GM21529 (cell line): ENCODE results near the gene MTR.
"Not testable (repeated sequence)": the region's sequence is repeated elsewhere in the genome, so short reads cannot be mapped to it uniquely, and the experiment has no call there.

Experiments
- ATAC-seq: cut with Tn5 transposase; IDR thresholded peaks from one replicate; pipeline ENCODE4 v1.9.1; 2021; ENCODE audit not compliant: unreplicated experiment

MTR gene

DNA sequence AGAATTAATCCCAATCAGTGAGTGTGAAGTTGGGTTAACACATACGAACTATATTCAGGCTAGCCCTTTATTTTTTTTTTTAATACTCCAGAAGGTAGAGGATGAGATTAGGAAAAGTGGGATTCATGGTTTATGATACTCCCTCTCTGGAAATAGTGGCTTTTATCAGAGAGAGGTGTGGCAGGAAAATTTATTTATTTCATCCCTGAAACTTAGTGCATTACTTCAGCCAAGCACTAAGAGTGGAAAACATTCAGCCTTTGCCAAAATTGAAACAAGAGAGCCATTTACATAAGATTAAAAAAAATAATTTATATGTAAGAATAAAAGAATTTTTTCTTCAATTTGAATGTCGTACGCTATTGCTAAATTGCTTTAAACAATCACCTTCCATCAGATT lies 35.0 kb downstream of the MTR start:
- no peak for ATAC-seq

DNA sequence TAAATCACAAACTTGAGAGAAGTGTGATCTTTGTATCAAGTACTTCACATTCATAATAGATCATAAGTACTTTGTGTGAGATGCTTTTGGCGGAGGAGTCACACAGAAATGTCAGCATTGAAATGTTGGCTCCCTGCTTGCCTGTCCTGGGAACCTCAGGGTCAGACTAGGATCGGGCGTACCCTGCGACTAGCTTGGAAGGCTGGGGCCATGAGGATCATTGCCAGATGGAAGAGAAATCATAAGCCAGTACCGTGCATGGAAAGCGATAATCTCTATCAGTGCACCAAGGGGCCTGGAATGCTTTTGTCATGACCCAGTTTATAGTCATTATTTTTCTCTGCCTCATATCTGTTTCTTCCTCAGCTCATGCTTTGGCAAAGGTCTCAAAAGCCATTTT lies 35.5 kb downstream of the MTR start:
- no peak for ATAC-seq

DNA sequence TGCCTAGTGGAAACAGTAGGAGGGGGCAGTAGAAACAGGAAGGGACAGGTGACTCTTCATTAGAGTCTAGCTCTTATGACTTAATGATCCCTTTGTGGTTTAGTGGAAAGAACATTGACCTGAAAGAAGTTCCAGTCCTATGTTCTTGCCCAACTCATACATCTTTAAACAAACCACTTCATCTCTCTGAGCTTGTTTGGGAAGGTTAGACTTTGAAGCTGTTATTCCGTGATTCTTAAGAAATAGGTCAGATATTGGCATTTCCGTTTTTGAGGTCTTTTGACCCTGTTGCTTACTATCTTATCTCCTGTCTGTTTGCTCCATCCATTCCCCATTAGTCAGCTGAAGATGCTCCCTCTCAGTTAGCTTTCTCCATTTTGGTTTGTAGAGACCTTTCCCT lies 38.5 kb downstream of the MTR start:
- ATAC-seq = no peak

DNA sequence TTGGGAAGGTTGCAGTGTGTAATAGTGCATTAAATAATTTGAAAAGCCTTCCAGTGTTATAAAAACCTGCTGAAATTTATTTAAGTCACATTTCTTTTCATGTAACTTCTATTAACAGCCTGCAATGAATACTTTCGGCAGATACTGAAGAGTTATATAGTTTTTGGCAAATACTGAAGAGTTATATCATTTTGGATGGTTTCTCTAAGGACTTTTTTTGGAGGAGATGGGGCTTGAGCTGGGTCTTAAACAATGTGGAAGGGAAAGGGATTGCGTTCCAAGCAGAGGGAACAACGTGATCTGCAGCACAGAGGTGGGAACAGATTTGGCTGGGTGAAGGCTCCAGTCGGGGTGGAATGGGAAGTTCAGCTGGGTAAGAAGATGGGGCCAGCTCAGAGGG lies 39.8 kb downstream of the MTR start:
- ATAC-seq = no peak

DNA sequence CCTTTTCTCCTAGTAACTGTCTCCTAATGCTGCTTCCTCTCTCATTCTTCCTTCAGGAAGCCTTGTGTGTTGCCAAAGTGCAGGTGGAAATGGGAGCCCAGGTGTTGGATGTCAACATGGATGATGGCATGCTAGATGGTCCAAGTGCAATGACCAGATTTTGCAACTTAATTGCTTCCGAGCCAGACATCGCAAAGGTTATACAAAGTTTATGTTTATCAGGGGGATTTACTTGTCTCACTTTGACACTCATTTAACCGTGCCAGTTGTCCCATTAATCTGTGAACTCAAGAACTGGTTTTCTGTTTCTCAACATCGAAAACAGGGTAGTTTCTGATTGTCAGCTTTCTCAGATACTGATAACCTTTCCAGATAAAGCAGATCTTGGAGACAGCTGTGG lies 40.4 kb downstream of the MTR start:
- ATAC-seq = no peak

DNA sequence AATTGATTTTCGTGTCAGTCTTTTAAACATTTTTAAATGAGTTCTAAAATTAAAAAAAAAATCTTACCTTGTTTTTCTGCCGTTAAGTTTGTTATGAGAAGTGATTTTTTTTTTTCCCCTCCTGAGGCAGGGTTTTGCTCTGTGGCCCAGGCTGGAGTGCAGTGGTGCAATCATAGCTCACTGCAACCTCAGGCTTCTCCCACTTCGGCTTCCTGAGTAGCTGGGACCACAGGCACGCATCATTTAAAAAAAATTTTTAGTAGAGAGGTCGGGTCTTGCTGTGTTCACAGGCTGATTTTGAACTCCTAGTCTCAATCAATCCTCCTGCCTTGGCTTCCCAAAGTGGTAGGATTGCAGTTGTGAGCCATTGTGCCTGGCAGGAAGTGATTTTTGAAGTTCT lies 41.1 kb downstream of the MTR start:
- ATAC-seq = no peak

DNA sequence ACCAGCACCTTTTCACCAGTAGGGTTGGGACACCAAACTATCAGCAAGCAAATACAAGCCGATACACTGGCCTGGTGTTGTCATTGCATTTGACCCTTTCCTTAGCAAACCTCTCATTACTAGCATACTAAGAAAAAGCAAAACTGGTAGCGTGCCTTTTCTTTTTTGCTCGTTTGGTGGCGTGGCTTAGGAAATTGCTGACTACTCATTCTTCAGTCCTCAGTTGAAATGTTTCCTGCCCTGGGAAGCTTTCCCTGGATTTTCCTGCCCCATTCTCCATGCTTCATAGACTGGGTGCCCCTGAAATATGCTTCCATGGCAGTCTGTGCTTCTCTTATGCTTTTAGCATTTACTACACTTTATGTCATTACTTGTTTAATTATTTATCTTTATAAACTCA lies 42.0 kb downstream of the MTR start:
- no peak for ATAC-seq

DNA sequence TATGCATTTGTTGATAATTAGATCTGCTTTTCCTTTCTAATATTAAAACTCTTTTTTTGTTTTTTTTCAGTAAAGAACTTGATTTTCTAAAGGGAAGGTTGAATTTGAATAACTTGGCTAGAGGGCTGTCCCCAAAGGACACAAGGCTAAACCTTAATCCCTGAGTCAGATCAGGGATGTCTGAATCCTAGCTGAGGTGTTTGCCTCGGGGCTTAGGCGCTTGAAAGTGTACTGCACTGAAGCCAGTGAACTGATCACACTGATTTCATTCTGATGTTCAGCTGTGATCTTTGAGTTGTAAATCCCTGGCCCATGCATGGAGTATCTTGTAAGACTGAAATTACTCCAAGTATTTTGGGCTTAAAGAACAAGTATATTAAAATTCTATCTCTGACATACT lies 42.8 kb downstream of the MTR start:
- no peak for ATAC-seq

DNA sequence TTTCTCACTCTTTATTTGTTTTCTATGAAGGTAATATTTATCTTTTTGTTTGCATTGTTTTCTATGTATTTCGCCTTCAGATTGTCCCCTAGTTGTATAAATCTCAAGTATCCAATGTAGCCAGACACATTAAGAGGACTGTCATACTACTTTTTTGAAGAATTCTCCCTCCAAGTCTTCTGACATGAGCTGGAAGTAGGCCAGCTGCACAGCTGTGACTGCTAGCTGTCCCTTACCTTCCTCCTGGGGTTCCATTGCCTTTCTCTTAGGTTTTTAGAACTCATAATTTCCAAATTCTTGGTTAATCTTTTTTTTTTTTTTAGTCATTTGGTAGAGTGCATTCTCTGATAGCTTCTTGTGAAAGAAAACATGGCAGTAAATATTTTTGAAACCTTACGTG lies 46.2 kb downstream of the MTR start:
- no peak for ATAC-seq

DNA sequence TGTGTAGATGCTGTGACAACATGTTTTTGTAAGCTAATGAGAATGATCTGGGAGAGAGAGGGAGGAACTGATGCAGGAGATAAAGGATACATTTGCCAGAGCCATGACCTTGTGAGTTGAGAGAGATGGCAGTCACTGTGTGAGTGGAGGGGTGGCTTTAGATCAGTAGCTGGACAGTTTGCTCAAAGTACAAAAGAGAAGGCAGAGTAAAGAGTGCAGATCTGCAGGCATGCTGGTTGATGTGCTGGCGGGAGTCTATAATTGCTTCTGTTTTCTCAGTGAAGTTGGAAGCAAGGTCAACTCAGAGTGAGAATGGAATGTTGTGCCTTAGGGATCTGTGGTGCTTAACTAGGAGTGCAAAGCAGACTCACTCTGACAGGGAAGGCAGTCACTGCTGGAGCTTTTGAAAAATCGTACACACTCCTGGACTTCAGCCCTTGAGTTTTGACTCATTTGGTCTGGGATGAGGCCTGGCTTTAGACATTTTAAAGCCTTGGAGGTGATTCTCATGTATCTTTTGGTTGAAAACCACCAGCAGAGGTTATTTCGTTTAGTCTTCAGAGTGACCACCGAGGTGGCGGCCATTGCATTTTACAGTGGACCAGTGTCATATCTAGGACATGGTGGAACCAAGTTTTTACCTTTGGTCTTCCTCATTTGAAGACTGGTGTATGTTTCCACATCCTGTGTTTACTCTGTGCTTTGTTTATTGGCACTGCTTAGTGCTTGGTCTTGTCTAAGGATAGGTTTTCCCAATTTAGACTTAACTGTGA lies 49.6 kb downstream of the MTR start:
- no peak for ATAC-seq

DNA sequence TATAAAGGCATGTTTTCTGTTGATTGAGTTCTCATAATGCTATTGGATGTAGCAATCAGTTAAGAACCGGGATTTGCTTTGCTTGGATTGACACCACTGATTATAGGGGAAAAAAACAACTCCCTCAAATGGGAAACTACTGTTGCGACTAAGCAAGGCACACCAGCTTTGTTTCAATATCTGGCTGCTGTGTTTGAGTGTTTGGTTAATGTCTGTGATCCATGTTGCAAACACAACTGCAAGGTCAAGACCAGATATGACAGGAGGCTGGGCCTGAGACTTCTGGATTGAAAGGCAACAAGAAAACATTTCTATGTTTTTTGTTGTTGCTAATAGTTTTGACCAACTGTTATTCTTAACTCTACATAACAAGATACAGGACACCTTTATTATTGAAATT lies 50.7 kb downstream of the MTR start:
- no peak for ATAC-seq

DNA sequence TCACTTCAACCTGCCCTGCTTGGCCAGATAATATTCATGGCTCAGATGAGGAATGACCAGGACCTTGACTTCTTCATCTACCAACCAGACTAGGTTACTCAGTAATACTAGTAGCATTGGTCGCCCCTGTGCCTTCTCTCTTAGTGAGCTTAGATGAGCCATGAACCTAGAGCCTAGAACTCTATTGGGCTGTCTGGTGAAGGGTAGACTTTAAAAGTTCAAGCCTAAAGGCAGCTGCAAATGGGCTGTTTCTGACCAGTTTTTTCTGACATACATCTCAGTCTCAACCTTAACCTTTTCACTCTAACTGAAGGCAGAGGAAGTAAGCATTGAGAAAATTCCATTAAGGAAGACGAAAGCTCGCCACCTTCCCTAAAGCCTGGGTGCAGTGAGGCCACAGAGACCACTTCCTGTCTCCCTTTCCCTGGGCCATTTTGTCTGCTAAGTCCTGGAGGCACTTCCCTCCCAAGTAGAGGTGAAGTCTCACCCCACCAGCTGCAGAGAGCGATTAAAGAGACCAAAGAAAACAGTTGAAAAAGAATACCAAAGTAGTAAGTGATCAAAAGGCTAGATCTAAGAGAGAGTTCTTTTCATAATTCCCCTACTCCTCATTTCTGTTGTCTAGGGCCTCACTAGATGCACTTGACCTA lies 53.3 kb downstream of the MTR start:
- no peak for ATAC-seq

DNA sequence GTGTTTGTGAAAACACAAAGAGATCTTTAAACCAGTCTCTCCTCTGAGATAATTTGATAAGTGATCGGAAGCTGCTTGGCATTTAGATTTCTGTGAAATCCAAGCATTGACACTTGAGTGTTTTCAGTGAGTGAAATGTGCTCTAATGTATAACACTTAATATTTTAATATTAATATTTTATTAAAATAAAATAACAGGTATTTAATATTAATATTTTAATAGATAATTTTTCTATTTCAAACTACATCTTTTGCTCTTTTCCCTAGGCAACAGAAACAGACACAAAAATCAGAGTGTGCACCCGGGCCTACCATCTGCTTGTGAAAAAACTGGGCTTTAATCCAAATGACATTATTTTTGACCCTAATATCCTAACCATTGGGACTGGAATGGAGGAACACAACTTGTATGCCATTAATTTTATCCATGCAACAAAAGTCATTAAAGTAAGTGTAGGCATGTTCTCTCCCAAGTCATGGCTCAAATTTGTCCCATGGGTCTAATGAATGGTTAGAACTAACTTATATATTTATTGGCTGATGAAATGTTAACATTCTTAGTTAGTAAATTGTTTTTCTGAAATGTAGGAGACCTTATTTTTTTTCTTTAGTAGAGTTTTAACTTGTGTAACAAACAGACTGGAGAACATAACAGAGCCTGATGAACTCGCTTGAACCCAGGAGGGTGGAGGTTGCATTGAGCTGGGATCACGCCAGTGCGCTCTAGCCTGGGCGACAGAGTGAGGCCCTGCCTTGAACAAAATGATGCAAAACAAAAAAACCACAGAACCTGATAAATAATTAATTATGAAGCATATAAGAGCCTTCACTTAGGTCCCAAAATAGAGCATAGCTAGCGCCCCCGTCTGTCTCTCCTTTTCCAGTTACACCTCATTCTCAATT lies 55.2 kb downstream of the MTR start:
- ATAC-seq = no peak

DNA sequence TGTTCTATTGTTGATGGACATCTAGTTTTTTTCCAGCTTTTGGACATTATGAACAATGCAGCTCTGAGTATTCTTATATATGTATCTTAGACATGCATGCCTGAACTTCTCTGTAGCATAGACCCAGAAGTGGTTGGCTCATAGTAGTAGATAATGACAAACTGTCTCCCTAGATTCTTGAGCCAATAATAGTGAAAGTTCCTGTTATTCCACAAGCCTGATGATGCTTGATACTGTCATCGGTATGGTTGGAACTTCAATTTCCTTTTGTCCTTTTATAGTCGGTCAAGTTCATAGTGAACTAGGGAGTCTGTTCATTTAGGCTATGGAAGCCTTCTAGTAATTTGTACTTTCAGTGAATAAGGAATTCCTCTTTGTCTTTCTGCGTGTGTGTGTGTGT lies 56.8 kb downstream of the MTR start:
- ATAC-seq = no peak

DNA sequence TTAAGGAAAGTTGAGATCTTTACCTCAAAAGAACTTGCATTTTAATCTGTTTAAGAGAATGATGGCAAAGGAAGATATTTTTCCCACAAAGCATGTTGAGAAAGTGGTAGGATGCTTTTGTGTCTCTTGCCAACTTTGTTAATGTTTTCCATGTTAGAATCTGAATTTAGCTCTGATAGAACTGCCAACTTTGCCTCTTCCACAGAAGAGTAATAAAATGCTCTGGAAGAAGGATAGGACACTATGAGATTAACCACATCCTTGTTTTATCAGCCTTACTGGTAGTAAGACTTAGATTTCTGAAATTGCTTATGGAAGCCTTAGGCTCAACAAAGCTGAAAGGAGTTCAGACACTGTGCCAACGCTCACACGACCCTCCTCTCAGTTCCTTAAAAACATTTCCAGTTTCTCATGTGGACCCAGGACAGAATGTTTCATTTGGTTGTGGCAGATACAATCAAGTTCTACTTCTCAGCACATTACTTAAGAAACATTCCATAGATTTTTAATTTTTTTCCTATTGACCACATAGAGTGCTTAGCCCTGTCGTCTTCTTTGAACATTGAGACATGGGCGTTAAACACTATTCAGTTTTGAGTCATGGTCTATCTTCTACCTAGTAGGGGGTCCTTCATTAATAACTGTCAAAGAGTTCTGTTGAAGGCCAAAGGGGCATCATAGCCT lies 59.0 kb downstream of the MTR start:
- no peak for ATAC-seq

DNA sequence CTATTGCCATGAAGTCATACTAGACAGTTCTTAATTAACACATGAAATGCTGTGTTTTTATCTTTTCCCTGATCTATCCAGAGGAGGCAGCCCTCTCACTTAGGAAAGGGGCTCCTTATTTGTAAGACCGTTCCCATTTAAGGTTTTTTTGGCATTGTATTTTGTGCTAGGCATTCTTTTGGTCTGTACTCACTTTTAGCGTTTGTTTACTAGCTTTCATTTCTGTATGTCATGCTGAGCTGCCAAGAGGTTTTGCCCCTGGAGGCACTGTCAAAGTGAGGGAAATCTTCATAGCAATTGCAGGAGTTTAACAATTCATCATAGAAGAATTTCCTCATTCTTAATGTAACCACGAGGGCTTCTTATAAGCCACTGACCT lies 59.5 kb downstream of the MTR start:
- no peak for ATAC-seq

DNA sequence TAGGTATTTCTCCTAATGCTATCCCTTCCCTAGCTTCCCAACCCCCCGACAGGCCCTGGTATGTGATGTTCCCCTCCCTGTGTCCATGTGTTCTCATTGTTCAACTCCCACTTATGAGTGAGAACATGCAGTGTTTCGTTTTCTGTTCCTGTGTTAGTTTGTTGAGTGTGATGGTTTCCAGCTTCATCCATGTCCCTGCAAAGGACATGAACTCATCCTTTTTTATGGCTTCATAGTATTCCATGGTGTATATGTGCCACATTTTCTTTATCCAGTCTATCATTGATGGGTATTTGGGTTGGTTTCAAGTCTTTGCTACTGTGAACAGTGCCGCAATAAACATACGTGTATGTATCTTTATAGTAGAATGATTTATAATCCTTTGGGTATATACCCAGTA lies 61.6 kb downstream of the MTR start:
- not testable (repeated sequence) for ATAC-seq

DNA sequence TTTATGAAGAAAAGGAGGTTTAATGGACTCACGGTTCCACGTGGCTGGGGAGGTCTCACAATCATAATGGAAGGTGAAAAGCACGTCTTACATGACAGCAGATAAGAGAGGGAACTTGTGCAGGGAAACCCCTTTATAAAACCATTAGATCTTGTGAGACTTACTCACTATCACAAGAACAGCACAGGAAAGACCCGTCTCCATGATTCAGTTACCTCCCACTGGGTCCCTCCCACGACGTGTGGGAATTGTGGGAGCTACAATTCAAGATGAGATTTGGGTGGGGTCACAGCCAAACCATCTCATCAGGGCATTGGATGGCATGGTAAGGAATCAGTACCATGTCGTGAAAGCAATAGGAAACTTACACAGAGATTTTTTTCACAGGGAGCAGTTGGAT lies 63.1 kb downstream of the MTR start:
- no peak for ATAC-seq

DNA sequence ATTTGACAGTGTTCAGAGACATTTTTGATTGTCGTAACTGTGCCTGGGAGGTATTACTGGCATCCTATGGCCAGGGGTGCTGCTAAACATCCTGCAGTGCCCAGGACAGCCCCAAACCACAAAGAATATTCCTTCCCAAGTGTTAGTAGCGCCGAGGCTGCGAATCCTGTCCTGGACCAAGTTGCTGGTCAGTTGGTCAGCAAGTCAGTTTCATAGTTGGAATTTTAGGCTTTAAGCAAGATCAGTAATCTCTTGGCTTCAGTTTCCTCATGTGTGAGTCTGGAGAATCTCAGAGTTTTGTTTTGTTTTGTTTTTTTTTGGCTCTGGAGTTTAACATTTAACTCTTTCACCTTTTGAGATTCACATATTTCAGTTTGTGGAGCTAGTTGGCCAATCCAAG lies 65.0 kb downstream of the MTR start:
- no peak for ATAC-seq

DNA sequence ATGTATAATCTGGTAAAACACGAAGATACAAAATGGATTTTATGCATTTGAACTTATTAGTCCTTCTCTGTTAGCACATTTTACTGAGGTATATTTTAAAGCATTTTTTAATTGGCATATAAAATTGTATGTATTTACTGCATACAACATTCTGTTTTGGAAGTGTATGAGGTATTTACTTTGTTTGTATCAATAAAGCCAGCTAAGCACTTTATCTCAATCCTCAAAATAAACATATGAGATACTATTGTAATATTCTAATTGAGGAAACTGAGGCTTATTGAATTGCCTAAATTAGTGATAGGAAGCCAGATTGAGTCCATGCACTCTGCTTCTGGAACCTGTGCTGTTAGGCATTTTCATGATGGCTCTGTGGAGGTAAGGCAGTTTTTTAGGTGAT lies 65.6 kb downstream of the MTR start:
- ATAC-seq = no peak

DNA sequence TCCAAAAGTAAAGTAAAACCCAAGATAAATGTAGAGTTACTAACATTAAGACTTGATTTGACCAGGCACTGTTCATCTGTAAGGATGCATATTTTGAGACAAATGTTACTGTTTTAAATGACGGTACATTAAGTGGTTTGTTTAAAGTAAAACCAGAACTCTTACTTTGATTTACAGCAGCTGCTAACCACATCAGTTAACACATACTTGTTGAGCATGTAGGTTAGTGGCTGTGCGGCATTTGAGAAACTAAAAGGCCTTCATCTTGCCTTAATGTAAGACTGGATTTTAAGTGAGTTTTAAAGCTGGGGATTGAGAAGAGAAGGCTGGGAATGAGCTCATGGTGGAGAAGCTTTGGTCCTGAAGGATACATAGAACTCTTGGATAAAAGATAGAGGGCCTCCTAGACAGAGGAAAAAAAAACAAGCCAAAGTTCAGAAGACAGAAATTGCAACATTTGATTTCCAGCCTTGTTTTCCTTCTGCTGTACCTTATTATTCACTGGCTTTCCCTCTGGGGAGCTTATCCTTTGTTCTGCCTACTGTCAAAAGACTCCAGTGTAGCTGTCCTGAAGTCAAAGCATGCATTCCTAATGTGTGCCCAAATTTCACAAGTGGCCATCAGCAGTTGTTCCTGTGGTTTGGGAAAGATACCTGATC lies 66.6 kb downstream of the MTR start:
- ATAC-seq = no peak
